Measurements from ENCODE around the gene DST. TPM values are rescaled to one million over a fixed set of nuclear protein-coding genes. Genes with fewer than 3 reads are reported as not detected.

The DST gene
- total RNA-seq, 2 donors from 2014 or later = 443 to 489 TPM

DNA sequence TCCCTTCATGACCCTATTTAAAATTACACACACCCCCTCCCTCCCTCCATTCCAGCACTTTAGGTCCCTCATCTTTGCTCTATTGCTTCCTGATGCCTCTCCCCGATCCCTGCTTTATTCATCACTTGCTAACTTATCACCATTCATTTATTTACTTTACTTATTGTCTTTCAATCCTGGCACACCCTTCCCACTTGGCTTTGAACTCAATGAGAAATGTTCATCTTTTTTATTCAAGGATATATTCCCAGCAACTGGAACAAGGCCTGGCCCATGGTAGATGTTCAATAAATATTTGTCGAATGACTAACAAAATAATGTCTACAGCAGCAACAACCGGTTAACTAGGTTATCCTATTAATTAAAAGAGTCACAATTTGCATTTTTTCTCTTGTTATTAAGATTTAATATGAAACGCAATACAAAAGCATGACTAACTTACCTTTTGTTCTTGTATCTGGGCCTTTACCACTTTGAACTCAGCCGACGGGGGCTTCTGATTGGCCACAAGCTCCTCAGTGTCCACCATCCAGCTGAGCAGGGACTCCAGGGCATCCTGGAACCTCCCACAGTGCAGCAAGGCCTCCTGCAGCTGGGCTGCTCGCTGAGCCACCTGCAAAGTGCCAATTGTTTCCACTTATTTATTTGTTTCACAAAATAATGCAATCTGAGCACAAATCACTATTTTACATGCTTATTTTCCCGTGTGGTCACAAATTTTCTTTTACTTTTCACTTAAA is 107.8 kb downstream of the DST start:
- Histone ChIP-seq H3K4me3 (no peak overlapping the region), H3K9me3 (no peaks in the 10 kb centered on the region), H3K27ac (no peak overlapping the region), H3K27me3 (replicated peaks; ENCODE audit: insufficient read depth) (no peaks in the 10 kb centered on the region), H3K36me3 (peaks cover 30% of the 10 kb centered on the region), H3K4me1 (ENCODE audit: control insufficient read depth in 1 of 2, low read depth in 2 of 2) (peaks cover 28 to 74% of the 10 kb centered on the region in 2 donors)
- DNase-seq (ENCODE audit: low spot score) (no peak), ATAC-seq (ENCODE audit: insufficient number of reproducible peaks, low FRiP score, low read depth) (no peak)
- TF ChIP-seq CTCF (IDR thresholded peaks at IDR 0.05) = no peak

- DNase-seq (ENCODE audit: low spot score) (no peak), ATAC-seq (ENCODE audit: insufficient number of reproducible peaks, low FRiP score, low read depth) (no peak)
- H3K27ac ChIP-seq = no peak overlapping the region
- H3K27me3 ChIP-seq (replicated peaks; ENCODE audit: insufficient read depth) = no peaks in the 10 kb centered on the region
- H3K4me1 ChIP-seq (ENCODE audit: control insufficient read depth in 1 of 2, low read depth in 2 of 2) = peaks cover 27 to 87% of the 10 kb centered on the region in 2 donors
- no peak for TF ChIP-seq CTCF (IDR thresholded peaks at IDR 0.05)
- no peaks in the 10 kb centered on the region for H3K9me3 ChIP-seq
- H3K4me3 ChIP-seq = no peak overlapping the region
- H3K36me3 ChIP-seq = peaks cover 42% of the 10 kb centered on the region
Measured at GRCh38 chr6:56532766-56533551, 109.7 kb downstream of the DST start.

DNA sequence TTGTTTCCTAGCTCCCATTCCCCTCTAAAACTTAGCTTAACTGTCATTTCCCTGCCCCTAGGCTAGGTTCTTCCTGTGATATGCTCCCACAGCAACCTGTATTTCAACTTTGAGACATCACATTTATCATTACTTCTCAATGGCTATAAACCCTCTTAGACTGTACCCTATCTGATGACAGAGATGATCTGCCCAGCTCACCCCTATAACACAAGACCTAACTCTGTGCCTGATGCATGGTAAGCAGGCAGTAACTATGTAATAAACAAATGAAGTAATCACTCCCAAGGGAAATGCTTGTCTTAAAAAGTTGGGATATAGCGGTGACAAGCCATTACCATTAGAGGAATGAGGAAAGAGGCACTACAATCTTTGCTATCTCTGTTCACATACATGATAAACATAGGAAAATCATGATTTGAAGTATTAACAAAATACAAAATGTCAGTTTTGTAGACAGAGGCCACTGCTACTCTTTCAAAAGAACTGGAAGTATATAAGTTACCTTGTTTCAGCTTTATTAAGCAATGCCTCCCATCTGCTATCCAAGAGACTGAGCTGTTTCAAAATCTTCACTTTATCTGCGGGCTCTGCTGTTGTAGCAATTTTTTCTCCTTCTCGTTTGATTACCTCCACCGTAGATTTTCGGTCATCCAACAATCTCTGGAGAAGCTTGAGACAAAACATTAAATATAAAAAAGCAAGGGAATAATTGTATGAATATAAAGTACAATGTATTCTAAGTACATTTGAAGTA is 110.7 kb downstream of the DST start:
- DNase-seq (ENCODE audit: low spot score) (no peak), ATAC-seq (ENCODE audit: insufficient number of reproducible peaks, low FRiP score, low read depth) (no peak)
- Histone ChIP-seq H3K4me3 (no peak overlapping the region), H3K9me3 (no peaks in the 10 kb centered on the region), H3K4me1 (ENCODE audit: control insufficient read depth in 1 of 2, low read depth in 2 of 2) (peaks cover 24 to 83% of the 10 kb centered on the region in 2 donors), H3K27me3 (replicated peaks; ENCODE audit: insufficient read depth) (no peaks in the 10 kb centered on the region), H3K36me3 (peaks cover 47% of the 10 kb centered on the region), H3K27ac (no peak overlapping the region)
- no peak for TF ChIP-seq CTCF (IDR thresholded peaks at IDR 0.05)

DNA sequence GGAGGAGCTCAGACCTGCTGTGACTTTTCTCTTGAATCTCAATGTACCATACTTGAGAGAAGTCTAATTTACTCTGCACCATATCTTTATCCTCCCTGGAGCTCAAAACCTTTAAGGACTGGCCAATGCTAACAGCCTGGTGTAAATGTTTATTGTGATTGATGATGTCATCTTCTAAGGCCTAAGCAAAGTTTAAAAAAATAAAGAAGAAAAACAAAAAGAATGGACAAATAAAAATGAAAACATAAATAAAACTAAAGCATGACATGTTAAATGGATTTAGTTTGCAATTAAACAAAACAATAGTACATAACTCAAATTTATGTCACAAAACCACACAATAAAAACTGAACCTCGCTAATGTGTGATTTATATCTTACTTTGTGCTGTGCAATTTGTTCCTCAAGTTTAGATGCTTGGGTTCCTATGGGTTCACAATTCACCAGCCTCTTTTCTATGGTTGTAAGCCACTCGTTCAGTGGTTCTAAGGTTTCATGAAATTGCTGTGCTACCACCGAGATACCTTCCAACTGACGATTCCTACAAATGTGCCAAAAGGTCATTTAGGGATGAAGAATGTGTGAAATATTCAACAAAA is 113.0 kb downstream of the DST start:
- H3K4me1 ChIP-seq (ENCODE audit: control insufficient read depth in 1 of 2, low read depth in 2 of 2) = peaks cover 33 to 82% of the 10 kb centered on the region in 2 donors
- no peaks in the 10 kb centered on the region for H3K9me3 ChIP-seq
- no peak overlapping the region for H3K27ac ChIP-seq
- no peak for ATAC-seq (ENCODE audit: insufficient number of reproducible peaks, low FRiP score, low read depth)
- H3K27me3 ChIP-seq (replicated peaks; ENCODE audit: insufficient read depth) = no peaks in the 10 kb centered on the region
- no peak for TF ChIP-seq CTCF (IDR thresholded peaks at IDR 0.05)
- H3K4me3 ChIP-seq = no peak overlapping the region
- no peak for DNase-seq (ENCODE audit: low spot score)
- peaks cover 40% of the 10 kb centered on the region for H3K36me3 ChIP-seq

All from thoracic aorta (tissue), 2 donors.